ENCODE data around the gene SORD.

- TF ChIP-seq POLR2A (IDR thresholded peaks at IDR 0.05; ENCODE audit: low read length) (no peak), GATA1 (IDR thresholded peaks at IDR 0.05; ENCODE audit: low read depth, low read length) (no peak)
These were observed 60.2 kb downstream of the SORD start for GRCh38 chr15:45083223-45083622.
